HG02870 (cell line): ENCODE measurements around the gene NKX1-1.
"Not testable (repeated sequence)": the region's sequence is repeated elsewhere in the genome, so short reads cannot be mapped to it uniquely, and the experiment has no call there.

Experiments used
- ATAC-seq: cut with Tn5 transposase; IDR thresholded peaks from one replicate; pipeline ENCODE4 v1.9.1; 2021; ENCODE audit warnings: mild to moderate bottlenecking, moderate library complexity; ENCODE audit not compliant: unreplicated experiment

The NKX1-1 gene

DNA sequence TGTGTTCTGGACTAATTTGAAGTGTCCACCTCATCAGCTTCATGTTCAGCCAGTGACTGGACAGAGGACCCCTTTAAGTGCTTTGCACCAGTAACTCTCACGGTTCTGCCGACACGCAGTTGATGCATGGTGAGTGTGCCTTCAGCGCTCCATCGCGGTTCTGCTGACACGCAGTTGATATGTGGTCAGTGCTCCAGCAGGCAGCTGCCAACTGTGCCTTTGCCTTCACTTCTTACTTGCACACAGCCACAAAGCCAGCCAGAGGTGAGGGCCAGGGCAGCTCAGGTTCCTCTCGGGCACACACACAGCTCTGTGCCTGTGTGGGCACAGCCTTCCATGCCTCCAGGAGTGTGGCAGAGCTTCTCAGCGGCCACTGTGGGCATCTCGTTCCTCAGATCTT is 12.4 kb downstream of the NKX1-1 start:
- no peak for ATAC-seq

DNA sequence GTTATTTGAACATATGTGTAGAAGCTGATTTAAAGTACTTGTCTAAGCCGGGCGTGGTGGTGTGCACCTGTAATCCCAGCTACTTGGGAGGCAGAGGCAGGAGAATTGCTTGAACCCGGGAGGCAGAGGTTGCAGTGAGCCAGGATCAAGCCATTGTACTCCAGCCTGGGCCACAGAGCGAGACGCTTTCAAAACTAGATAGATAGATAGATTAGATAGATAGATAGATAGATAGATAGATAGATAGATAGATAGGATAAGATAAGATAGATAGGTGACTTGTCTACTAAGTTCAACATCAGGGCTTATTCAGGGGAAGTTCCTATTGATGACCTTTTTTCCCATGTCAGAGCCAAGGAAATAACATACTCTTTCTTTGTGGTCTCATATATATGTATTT is 12.9 kb downstream of the NKX1-1 start:
- ATAC-seq: not testable (repeated sequence)

DNA sequence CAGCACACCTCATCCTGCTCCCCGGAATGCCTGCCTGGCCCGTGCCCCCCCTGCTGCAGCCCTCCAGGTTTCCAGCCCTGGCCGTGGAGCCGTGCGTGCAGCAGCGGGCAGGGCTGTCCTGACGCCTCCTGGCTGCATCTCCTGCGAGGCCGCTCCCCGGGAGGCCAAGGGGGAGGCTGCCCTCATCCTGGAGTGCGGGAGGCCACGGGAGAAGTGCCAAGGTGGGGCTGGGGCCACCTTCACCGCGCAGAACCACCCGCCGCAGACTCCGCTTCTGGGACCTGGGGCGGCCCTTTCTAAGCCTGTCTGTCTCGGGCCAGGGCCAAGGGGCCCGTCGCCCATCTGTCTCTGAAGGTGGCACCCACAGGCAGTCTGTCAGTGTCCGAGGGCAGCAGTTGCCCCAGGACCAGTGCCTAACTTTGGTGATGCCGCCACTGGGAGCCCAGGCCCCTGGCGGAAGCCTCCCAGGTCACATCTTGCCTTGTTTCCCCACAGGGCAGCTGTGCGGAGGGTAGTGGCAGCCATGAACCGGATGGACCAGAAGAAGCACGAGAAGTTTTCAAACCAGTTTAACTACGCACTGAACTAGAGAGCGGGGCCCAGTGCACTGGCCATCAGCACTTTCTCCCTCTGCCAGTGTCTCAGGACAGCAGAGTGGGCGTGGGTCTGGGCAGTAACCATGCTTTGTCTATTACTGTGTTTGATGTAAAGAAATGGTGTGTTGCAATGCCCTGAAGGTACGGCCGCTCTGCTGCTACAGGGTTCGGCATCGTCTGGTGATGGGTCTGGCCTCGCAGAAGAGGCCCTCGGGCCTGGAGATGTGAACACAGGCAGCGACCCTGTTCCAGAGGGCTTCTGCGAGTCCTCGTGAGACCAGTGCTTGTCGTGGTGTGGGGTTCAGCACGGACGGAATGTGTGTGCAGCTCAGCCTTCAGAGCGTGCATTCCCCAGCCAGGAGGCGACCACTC is 20.6 kb downstream of the NKX1-1 start:
- no peak for ATAC-seq

GRCh38 chr4:1384675-1385372 is 21.4 kb downstream of the NKX1-1 start:
- no peak for ATAC-seq

GRCh38 chr4:1383728-1384591 is 22.3 kb downstream of the NKX1-1 start:
- ATAC-seq: no peak

GRCh38 chr4:1382776-1383727 is 23.2 kb downstream of the NKX1-1 start:
- ATAC-seq: no peak

- no peak for ATAC-seq
Measured at GRCh38 chr4:1381944-1382541, 24.2 kb downstream of the NKX1-1 start.

- no peak for ATAC-seq
Measured at GRCh38 chr4:1381181-1381621, 25.0 kb downstream of the NKX1-1 start.

GRCh38 chr4:1380368-1381151 is 25.7 kb downstream of the NKX1-1 start:
- ATAC-seq: no peak

DNA sequence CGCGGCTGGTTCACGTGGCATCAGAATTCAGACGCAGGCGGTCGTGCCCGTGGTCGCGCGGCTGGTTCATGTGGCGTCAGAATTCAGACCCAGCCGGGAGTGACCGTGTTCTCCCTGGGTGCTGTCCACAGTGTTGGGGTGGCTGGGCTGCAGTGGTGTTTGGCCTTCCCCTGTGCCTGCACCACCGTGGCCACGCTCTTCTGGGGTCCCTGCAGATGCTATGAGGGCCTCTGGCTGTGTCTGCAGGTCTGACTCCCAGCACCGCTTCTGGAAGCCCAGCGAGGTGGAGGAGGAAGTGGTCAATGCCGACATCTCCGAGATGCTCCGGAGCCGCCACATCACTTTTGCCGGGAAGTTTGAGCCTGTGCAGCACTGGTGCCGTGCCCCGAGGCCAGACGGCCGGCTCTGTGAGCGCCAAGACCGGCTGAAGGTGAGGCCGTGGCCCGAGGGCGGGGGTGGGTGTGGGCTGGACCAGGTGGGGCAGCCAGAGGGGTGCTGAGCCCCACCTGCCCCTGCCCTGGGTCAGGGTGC is 26.4 kb downstream of the NKX1-1 start:
- no peak for ATAC-seq

GRCh38 chr4:1379351-1379781 is 26.9 kb downstream of the NKX1-1 start:
- ATAC-seq: no peak

DNA sequence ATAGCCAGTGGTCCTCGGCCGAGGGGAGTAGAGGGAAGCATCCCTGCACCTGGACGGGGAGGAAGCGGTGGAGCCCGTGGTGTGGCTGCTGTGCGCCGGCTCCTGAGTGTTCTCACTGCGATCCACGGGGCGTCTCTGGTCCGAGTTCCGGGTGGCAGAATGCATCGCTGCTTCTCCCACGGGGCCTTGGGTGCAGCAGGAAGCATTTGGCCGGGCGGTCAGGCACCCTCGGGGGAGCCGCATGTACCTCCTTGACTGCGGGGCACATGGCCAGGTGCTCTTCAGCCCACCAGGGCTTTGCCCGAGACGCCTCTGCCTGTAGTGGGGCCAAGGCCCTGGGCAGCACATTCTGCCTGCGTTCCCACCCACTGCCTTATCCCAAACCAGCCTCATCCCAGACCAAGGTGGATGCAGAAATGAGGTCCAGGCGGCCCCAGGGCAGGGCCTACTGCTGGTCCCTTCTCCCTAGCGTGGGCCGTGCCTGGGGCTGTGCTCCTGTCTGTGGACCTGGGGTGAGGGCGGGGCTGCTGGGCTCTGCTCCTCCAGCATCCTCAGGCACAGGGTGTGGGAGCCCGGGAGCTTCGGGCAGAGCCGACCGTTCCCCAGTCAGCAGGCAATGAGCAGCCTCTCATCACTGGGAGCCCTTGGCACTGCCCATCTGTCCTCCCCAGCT is 27.5 kb downstream of the NKX1-1 start:
- ATAC-seq: no peak

DNA sequence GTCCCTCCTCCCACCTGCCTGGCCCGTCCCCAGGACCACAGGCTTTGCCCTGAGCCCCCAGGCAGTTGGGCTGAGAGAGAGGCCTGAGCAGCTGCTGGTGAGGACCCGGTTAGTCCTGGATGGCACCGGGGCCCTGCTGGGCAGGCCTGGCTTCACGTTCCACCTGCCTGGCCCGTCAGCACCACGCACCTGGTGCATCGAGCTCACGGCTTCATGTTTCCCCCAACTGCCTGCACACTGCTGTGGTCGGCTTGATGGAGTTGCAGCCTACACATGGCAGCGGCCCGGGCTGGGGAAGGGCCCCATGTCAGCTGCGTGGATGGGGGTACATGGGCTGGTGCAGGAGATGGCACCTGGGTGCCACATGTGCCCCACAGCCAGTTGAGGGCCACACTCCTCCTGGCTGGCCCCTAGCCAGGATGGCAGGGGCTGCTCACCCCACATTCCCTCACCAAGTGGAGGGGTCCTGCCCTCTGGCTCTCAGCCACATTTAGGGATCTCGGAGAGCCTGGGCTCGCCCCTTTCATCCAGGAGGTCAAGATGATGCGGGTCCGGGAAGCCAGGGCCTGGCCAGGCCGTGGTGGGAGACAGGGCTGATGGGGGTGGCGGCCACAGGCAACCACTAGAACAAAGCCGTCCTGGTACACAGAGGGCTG is 28.5 kb downstream of the NKX1-1 start:
- ATAC-seq: no peak

DNA sequence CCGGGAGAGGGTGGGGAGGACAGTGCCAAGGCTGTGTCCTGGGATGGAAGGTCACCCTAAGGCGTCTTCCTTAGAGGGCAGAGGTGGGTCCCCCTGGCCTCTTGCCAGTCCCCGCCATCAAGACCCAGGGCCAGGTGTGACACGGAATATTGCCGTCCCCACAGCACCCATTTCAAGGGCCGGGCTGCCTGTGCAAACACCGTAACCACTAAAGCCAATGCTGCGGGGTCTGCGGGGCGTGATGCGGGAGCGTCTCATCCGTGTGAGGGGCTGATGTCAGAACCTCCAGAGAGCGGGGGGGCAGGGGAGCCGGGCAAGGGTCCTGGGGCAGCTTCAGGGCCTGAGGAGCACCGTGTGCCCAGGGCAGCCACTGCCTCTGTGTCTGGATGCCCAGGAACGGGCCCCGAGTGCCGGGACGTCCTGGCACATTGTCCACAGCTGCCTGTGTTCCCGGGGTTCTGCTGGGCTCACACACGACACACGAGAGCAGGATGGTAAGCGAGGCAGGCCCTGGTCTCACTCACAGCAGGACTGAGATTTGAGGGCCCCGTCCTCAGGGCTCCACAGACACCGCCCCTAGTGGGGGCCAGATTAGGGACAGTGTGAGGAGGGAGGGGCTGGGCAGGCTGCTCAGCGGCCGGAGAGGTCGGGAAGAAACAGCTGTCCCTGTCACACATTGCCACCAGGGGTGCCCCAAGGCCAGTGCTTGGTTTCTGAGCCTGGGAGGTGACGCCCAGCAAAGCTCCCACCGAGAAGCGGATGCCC is 29.2 kb downstream of the NKX1-1 start:
- no peak for ATAC-seq

DNA sequence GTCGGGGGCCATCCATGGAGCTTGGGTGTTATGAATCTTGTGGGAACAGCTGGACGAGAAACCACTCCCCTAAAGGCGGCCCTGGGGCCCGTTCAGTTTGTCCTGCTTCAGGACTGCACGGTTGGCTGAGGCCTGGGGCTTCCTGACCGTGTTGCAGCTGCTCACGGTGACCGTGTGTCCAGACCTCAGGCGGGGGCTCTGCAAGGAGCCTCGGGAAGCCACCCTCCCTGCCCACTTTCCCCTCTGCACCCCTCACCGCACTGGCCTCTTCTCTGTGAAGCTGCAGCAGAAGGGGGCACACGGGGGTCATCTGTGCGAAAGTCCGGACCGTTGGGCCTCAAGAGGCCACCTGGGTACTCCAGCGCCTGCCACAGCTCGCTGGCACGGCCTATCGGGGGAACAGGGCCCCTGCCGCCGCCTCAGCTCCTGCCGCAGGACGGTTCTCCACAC is 29.8 kb downstream of the NKX1-1 start:
- no peak for ATAC-seq

- ATAC-seq: no peak
Measured at GRCh38 chr4:1375761-1376322, 30.4 kb downstream of the NKX1-1 start.
